HG02840 (cell line): ENCODE measurements around the gene PAQR9.

ENCODE experiments used
- ATAC-seq: cut with Tn5 transposase; IDR thresholded peaks from one replicate; pipeline ENCODE4 v1.9.1; 2021; ENCODE audit warnings: mild to moderate bottlenecking, moderate library complexity, moderate number of reproducible peaks; ENCODE audit not compliant: unreplicated experiment, low FRiP score

The PAQR9 gene

DNA sequence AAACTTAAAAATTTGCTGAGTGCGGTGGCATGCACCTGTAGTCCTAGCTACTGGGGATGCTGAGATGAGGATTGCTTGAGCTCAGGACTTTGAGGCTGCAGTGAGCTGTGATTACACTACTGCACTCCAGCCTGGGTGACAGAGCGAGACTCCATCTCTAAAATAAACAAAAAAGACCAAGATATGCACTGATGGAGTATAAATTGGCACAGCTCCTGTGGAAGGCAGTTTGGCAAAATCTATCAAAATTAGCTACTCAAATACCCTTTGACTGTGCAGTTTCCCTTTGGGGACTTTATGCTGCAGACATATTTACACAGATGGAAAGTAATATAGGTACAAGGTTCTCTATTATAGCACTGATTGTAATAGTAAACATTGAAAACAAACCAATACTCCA, 19.8 kb upstream of the PAQR9 start:
- ATAC-seq: no peak

- ATAC-seq: no peak
Measured at GRCh38 chr3:142982038-142982773, 18.7 kb upstream of the PAQR9 start.

GRCh38 chr3:142981108-142981507, 17.6 kb upstream of the PAQR9 start:
- ATAC-seq: no peak

- ATAC-seq: no peak
Measured at GRCh38 chr3:142977399-142977728, 13.9 kb upstream of the PAQR9 start.

DNA sequence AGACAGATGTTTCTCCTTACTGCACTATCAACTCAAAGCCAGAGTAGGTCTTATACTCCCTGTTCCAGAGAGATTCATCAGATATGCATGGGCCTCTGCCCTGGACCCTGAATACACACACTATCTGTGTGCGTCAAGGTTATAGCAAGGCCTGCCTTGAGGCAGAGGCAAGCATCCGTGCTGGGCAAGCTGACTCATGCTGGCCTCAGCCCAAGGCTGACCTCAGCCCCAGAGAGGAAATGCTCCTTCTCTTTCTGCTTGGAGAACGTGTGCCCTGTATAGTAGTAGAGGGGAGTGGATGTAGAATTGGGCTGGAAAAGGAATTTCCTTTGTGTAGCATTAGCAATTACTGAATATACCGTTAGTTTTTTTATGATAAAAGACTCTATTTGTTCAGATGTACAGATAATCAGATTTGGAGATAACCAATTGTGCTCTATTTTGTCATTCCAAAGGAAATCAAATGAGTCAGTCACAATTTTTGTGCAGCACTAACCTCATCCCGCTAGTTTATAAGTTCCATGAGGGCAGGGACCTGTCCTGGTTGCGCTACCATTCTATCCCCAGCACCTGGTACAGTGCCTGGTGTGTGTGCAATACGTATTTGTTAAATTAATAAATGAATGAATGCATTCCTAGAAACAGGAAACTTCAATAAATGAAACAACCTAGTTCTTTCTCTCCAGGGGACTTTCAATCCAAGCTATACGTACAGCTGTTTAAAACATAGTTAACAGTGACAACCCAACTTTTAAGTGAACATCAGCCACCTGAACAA, 13.3 kb upstream of the PAQR9 start:
- ATAC-seq: no peak

GRCh38 chr3:142975316-142975995, 12.0 kb upstream of the PAQR9 start:
- no peak for ATAC-seq

DNA sequence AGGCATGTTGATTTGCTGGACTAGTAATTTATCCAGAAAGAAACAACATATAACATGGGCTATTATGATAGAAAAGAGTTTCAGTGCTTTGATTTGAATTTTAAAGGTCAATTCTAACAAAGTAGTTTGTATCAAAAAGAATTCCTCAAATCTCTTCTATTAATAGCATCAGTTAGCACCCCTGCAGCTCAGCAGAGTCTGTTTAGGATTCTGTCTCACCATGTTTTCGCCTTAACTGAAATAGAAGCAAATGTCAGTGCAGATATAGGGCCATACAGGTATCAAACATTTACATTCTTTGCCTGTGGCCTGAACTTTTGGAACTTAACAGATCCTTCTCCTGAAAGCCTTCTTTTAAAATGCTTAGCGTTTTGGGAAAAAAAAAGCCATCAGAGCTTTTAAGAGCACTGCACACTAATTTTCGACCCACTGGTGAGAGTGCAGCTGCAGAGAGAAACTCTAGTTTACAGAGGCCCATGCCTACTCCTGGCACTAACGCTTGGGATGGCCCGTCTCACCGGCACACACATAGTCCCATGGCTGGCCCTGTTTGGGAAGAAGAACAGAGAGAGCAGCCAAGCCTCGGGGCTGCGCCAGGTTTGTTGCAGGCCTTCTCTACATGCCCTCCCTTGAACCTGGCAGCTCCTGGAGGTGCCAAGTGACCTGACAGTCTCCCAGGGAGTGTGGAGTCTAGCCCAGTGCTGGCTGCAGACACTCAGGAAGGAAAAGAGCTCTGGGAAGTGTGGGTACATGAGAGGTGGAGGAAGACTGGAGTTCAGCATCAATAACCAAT, 9.9 kb upstream of the PAQR9 start:
- ATAC-seq: no peak

DNA sequence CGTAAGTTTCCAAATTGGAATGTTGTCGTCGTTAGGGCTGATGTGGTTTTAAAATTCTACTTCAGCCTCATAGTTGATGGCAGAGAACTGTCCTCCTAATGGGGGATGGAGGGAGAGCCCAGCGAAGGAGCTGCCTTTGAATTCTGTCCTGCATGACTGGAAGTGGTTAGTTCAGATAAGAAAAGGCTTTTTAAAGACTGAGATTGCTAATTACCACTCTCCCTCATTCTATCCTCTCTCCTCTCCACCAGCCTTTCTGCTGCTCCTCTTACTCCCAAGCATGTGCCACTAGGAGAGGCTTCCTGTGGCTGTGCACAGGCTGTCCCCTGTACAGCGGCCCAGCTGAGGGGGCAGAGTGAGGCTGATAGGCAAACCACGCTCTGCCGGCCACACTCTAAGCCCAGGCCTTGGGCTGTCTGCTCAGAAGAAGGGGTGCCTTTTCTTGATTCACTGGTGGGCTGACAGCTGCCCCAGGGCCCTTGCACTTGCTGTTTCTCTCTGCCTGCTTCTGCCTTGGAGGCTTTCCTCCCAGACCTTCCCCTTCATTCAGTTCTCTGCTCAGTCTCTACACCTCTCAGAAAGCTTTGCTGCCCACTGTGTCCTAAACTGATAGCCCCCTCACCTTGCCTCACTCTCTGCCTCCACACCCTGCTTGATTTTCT, 8.7 kb upstream of the PAQR9 start:
- ATAC-seq: no peak

DNA sequence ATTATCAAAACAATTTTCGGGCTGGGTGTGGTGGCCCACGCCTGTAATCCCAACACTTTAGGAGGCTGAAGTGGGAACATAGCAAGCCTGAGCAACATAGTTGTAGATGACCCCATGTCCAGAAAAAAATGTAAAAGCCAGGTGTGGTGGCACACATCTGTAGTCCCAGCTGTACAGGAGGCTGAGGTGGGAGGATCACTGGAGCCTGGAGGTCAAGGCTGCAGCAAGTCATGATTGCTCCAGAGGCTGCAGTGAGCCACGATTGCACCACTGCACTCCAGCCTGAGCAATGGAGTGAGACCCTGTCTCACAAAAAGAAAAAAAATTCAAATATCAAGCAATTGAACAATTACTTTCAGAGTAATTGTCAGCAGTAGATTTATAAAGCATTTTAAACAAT, 8.0 kb upstream of the PAQR9 start:
- no peak for ATAC-seq

DNA sequence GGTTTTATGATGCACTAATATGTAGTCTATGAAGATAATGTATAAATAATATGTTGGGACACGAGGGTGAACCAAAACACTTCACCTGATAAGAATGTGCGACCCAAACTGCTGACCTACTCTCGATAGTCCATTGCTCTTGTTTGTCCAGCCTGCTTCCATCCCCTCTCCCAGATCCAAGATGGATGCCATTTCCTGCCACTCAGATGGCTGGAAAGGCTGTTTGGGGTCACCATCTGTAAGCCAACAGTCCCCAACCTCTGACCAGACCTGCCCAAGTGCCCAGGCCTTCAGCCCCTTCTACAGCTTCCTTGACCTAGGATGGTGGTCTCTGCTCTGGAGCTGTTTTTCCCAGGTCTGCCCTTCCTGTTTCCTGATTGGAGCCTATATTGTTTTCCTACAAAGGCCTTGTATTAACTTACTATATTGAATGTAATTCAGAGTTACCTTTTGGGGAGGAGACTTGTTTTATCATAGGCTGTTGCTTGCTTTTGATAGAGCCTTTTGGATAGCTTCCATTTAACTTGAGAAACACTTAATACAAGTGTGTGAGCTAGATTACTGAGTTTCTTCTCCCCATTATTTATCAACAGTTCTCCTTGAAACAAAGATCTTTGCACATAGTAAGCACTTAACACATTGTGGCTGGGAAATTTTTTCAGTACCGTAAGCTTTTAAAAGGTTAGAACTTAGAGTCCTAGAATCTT, 5.0 kb upstream of the PAQR9 start:
- ATAC-seq: no peak

DNA sequence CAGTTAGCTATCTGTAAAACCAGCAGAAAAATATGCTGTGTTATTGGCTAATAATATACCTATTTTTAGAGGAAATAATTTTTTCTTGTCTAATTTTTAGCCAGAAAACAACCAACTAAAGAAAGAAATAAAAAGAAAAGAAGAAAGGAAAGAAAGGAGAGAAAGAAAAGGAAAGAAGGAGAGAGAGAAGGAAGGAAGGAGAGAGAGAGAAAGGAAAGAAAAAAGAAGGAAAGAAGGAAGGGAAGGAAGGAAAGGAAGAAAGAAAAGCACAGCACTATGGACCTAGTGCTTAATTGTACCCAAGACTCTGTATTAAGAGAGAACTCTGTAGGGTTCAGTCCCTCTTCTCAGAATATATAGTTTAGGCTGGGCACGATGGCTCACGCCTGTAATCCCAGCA, 3.3 kb upstream of the PAQR9 start:
- no peak for ATAC-seq

DNA sequence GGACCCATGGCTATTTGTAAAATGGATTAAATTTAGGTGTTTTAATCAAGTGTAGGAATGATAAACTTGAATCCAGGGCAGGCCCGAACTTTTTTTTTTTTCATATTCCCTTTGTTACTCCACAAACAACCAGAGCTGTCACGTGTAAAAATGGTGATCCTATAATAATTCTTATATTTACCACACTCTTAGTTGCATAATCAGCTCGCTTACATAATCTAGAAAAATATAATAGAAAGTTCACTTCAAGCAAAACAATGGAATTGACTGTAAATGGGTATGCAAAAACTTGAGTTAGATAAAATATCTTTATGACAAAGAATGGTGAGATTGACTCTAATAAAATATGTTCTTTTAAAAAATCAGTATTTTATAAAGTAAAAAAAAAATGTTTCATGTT, 2.1 kb upstream of the PAQR9 start:
- ATAC-seq: no peak

- ATAC-seq: no peak
Measured at GRCh38 chr3:142963234-142963515, 299 bp downstream of the PAQR9 start.

GRCh38 chr3:142962520-142963233, 797 bp downstream of the PAQR9 start:
- ATAC-seq: no peak

GRCh38 chr3:142962175-142962519, 1.3 kb downstream of the PAQR9 start:
- no peak for ATAC-seq

- no peak for ATAC-seq
Measured at GRCh38 chr3:142961539-142961938, 1.9 kb downstream of the PAQR9 start.

DNA sequence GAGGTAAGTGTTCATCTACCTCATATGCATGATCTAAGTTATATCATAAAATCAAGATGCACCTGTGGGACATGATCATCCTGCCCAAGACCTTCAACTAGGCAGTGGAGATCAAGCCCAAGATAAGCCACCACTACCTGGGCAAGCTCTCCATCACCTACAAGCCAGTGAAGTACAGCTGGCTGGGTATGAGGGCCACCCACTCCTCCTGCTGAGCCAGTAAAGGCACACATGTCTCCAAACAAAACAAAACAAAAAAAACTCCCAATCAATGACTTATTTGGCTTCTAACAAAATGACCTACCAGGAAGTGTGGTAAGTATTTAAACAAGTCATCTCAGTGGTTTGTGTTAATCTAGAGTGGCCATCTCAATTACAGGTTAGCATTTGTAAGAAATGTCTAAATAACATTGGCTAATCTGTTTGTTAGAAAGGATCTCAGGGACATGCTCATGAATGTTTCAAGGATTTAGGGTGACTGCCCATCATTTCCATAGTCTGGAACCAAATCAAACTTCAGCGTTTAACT, 3.1 kb downstream of the PAQR9 start:
- ATAC-seq: no peak

- ATAC-seq: no peak
Measured at GRCh38 chr3:142958707-142959106, 4.8 kb downstream of the PAQR9 start.

- no peak for ATAC-seq
Measured at GRCh38 chr3:142953443-142953842, 10.0 kb downstream of the PAQR9 start.
